ENCODE results near the gene SHMT1.

DNA sequence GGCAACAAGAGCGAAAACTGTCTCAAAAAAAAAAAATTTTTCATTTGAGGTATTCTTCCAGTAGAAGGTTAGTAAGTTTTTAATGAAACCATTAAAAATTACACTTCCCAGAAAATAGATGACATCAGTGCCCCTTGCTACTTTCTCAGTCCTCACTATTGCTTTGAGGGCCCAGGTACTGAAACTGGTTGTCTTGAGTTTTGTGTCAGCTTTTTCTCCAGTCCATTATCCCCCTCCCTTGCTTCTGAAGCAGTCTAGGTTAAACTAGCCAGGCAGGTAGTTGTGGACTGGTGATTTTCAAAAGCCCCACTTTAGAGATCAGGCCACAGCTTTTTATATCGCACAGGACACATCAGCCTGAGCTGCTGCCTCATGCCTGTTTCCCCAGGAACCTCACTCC is 37.3 kb downstream of the SHMT1 start:
- no peak for TF ChIP-seq POLR2A (IDR thresholded peaks at IDR 0.05; ENCODE audit: low read depth, low read length)
- no peak for TF ChIP-seq TAF1 (IDR thresholded peaks at IDR 0.05; ENCODE audit: borderline replicate concordance, low read depth, low read length)

All from GM12892 (cell line).